NCI-H345 treated with DMSO at 0.1 percent for 48 hours (cell line): Measurements from ENCODE around the gene DPYSL4.
"Not testable (repeated sequence)": the region's sequence is repeated elsewhere in the genome, so short reads cannot be mapped to it uniquely, and the experiment has no call there.

Source experiments
- DNase-seq: peaks from one replicate; lab custom pipeline; 2025; ENCODE audit not compliant: unreplicated experiment; lab: John Stamatoyannopoulos, UW

The DPYSL4 gene

GRCh38 chr10:132205650-132206376 lies 19.1 kb downstream of the DPYSL4 start:
- DNase-seq, result no peak

GRCh38 chr10:132206377-132206745 lies 19.6 kb downstream of the DPYSL4 start:
- no peak for DNase-seq

GRCh38 chr10:132206806-132207535 lies 20.2 kb downstream of the DPYSL4 start:
- no peak for DNase-seq

GRCh38 chr10:132207536-132208461 lies 21.1 kb downstream of the DPYSL4 start:
- DNase-seq, result no peak

GRCh38 chr10:132208462-132209050 lies 21.8 kb downstream of the DPYSL4 start:
- DNase-seq, result no peak

- DNase-seq, result no peak
Observed at GRCh38 chr10:132209130-132209529, 22.4 kb downstream of the DPYSL4 start.

- DNase-seq, result no peak
Observed at GRCh38 chr10:132209978-132210530, 23.3 kb downstream of the DPYSL4 start.

- no peak for DNase-seq
Observed at GRCh38 chr10:132210766-132211165, 24.0 kb downstream of the DPYSL4 start.

GRCh38 chr10:132211246-132211645 lies 24.5 kb downstream of the DPYSL4 start:
- no peak for DNase-seq

- DNase-seq, result no peak
Observed at GRCh38 chr10:132212816-132213215, 26.1 kb downstream of the DPYSL4 start.

GRCh38 chr10:132213917-132214316 lies 27.2 kb downstream of the DPYSL4 start:
- no peak for DNase-seq

GRCh38 chr10:132216441-132216840 lies 29.7 kb downstream of the DPYSL4 start:
- not testable (repeated sequence) for DNase-seq

- no peak for DNase-seq
Observed at GRCh38 chr10:132219486-132219885, 32.7 kb downstream of the DPYSL4 start.

GRCh38 chr10:132220061-132220460 lies 33.3 kb downstream of the DPYSL4 start:
- no peak for DNase-seq

- DNase-seq, result not testable (repeated sequence)
Observed at GRCh38 chr10:132220996-132221395, 34.2 kb downstream of the DPYSL4 start.

- DNase-seq, result no peak
Observed at GRCh38 chr10:132222726-132223125, 36.0 kb downstream of the DPYSL4 start.

GRCh38 chr10:132223156-132223590 lies 36.4 kb downstream of the DPYSL4 start:
- DNase-seq, result no peak

GRCh38 chr10:132223611-132224342 lies 37.0 kb downstream of the DPYSL4 start:
- DNase-seq, result no peak

- no peak for DNase-seq
Observed at GRCh38 chr10:132224343-132225072, 37.8 kb downstream of the DPYSL4 start.
